K562 (cell line): ENCODE data around the gene LEO1. TPM values are rescaled to one million over a fixed set of nuclear protein-coding genes. Genes with fewer than 3 reads are reported as not detected.

Source experiments
- EP400 ChIP-seq: fragments of 450-650 bp; IDR thresholded peaks from 2 replicates; pipeline ENCODE4 v1.6.1; 2017; ENCODE audit warnings: antibody characterized with exemption, mild to moderate bottlenecking, moderate library complexity
- FOSL1 ChIP-seq: fragments of 200-800 bp; sonication (Bioruptor generic); conservative IDR thresholded peaks from 2 replicates; pipeline ENCODE4 v1.6.1; 2016; ENCODE audit warnings: missing genetic modification characterization, missing compliant biosample characterization
- GATAD2A ChIP-seq: fragments of 450-650 bp; IDR thresholded peaks from 2 replicates; pipeline ENCODE4 v1.6.1; 2017
- RFX1 ChIP-seq: fragments of 450-650 bp; IDR thresholded peaks from 2 replicates; pipeline ENCODE4 v1.6.1; 2016; ENCODE audit warnings: mild to moderate bottlenecking, moderate library complexity
- ZNF586 ChIP-seq: fragments of 450-650 bp; formaldehyde crosslinking; conservative IDR thresholded peaks from 2 replicates; pipeline ENCODE4 v1.4.0; 2020; ENCODE audit warnings: mild to moderate bottlenecking, moderate library complexity
- polyA plus RNA-seq, 8 experiments: library from polyadenylated mRNA; depleted of rRNA in 4 of 8; stranded (reverse) in 5 of 8; unstranded in 3 of 8; fragments of >200 nt; fragmentation: Nextera tagmentation in 2 of 8; fragmentation: Illumina TruSeq in 1 of 8; extraction: Ambion mirVana in 2 of 8; extraction: Trizol in 1 of 8; gene quantifications; 2 replicates each; pipeline versions ENCODE4 v1.2.1 to v1.2.3, GENCODE V29; 2011 to 2014; ENCODE audit warnings: inconsistent platforms in 1 of 8, missing spikeins in 1 of 8
- total RNA-seq, 7 experiments: library from RNA; depleted of rRNA in 6 of 7; stranded (reverse); fragments of >200 nt in 6 of 7; fragmentation: Illumina TruSeq in 2 of 7; extraction: Trizol in 2 of 7; gene quantifications; 2 replicates each; pipeline versions ENCODE4 v1.2.1 to v1.2.3, GENCODE V29; 2011 to 2021; ENCODE audit warnings: low replicate concordance in 1 of 7
- TF ChIP-seq, protein P1 (sequence below): fragments of 450-650 bp; IDR thresholded peaks from 2 replicates; pipeline ENCODE4 v1.6.1; 2017; ENCODE audit warnings: antibody characterized with exemption, mild to moderate bottlenecking
- TF ChIP-seq, protein P2 (sequence below): fragments of 450-650 bp; IDR thresholded peaks from 2 replicates; pipeline ENCODE4 v1.6.1; 2016; ENCODE audit warnings: mild to moderate bottlenecking, moderate library complexity

LEO1 gene
- total and polyA plus RNA-seq, 9 of the 15 experiments (the other 6 are each of a cell fraction or from before 2014, with no cell fraction given): 8.4 to 48.3 (median 37.9) TPM

DNA sequence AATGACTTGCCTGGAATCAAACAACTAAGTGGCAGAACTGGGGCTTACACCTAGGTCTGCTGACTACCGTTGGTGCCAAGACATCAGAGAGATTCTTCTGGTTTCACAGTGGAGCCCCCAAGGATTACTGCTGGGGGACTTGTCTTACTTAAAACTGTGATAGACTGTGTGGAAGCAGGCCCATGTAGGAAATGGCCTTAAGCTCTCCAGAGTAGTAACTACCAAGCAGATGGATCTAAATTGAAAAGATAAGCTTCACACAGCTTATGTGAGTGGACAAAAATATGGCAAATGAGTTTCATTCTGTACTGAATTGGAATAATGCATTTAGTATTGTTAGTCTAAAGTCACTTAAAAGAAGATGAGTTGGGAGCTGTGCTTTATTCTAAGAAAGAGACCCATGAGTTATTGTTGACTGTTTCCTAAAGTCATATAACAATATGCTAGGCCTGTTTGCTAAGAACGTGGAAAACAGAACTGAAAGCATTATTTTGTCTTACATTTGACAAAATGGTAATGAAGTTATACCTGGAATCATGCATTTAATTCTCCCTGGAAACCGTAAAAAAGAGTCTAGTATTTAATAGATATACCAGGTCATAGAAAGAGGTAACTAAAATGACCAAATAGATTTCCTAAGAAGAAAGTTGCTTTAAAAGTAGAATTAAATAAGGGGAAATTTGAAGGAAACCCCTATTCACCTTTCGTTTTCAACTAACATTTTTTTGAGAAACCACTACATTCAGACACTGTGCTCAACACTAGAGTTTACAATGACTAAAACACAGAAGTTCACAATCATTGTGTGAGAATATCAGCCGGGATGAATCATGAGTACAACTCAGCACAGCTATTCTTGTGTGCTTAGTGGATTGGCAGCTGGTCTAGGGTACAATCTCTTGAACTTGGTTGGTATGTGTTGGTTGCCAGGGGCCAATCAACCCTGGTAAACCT lies 34.4 kb upstream of the LEO1 start (continued):
- no peak for TF ChIP-seq EP400
- TF ChIP-seq, protein P1, sequence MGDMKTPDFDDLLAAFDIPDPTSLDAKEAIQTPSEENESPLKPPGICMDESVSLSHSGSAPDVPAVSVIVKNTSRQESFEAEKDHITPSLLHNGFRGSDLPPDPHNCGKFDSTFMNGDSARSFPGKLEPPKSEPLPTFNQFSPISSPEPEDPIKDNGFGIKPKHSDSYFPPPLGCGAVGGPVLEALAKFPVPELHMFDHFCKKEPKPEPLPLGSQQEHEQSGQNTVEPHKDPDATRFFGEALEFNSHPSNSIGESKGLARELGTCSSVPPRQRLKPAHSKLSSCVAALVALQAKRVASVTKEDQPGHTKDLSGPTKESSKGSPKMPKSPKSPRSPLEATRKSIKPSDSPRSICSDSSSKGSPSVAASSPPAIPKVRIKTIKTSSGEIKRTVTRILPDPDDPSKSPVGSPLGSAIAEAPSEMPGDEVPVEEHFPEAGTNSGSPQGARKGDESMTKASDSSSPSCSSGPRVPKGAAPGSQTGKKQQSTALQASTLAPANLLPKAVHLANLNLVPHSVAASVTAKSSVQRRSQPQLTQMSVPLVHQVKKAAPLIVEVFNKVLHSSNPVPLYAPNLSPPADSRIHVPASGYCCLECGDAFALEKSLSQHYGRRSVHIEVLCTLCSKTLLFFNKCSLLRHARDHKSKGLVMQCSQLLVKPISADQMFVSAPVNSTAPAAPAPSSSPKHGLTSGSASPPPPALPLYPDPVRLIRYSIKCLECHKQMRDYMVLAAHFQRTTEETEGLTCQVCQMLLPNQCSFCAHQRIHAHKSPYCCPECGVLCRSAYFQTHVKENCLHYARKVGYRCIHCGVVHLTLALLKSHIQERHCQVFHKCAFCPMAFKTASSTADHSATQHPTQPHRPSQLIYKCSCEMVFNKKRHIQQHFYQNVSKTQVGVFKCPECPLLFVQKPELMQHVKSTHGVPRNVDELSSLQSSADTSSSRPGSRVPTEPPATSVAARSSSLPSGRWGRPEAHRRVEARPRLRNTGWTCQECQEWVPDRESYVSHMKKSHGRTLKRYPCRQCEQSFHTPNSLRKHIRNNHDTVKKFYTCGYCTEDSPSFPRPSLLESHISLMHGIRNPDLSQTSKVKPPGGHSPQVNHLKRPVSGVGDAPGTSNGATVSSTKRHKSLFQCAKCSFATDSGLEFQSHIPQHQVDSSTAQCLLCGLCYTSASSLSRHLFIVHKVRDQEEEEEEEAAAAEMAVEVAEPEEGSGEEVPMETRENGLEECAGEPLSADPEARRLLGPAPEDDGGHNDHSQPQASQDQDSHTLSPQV: peak; percentile 66
- TF ChIP-seq GATAD2A: no peak
- no peak for TF ChIP-seq ZNF586 (CRISPR knock-in tag)
- TF ChIP-seq FOSL1 (tag): peak; percentile 25; the same call in 1 of the 2 replicates
- TF ChIP-seq, protein P2, sequence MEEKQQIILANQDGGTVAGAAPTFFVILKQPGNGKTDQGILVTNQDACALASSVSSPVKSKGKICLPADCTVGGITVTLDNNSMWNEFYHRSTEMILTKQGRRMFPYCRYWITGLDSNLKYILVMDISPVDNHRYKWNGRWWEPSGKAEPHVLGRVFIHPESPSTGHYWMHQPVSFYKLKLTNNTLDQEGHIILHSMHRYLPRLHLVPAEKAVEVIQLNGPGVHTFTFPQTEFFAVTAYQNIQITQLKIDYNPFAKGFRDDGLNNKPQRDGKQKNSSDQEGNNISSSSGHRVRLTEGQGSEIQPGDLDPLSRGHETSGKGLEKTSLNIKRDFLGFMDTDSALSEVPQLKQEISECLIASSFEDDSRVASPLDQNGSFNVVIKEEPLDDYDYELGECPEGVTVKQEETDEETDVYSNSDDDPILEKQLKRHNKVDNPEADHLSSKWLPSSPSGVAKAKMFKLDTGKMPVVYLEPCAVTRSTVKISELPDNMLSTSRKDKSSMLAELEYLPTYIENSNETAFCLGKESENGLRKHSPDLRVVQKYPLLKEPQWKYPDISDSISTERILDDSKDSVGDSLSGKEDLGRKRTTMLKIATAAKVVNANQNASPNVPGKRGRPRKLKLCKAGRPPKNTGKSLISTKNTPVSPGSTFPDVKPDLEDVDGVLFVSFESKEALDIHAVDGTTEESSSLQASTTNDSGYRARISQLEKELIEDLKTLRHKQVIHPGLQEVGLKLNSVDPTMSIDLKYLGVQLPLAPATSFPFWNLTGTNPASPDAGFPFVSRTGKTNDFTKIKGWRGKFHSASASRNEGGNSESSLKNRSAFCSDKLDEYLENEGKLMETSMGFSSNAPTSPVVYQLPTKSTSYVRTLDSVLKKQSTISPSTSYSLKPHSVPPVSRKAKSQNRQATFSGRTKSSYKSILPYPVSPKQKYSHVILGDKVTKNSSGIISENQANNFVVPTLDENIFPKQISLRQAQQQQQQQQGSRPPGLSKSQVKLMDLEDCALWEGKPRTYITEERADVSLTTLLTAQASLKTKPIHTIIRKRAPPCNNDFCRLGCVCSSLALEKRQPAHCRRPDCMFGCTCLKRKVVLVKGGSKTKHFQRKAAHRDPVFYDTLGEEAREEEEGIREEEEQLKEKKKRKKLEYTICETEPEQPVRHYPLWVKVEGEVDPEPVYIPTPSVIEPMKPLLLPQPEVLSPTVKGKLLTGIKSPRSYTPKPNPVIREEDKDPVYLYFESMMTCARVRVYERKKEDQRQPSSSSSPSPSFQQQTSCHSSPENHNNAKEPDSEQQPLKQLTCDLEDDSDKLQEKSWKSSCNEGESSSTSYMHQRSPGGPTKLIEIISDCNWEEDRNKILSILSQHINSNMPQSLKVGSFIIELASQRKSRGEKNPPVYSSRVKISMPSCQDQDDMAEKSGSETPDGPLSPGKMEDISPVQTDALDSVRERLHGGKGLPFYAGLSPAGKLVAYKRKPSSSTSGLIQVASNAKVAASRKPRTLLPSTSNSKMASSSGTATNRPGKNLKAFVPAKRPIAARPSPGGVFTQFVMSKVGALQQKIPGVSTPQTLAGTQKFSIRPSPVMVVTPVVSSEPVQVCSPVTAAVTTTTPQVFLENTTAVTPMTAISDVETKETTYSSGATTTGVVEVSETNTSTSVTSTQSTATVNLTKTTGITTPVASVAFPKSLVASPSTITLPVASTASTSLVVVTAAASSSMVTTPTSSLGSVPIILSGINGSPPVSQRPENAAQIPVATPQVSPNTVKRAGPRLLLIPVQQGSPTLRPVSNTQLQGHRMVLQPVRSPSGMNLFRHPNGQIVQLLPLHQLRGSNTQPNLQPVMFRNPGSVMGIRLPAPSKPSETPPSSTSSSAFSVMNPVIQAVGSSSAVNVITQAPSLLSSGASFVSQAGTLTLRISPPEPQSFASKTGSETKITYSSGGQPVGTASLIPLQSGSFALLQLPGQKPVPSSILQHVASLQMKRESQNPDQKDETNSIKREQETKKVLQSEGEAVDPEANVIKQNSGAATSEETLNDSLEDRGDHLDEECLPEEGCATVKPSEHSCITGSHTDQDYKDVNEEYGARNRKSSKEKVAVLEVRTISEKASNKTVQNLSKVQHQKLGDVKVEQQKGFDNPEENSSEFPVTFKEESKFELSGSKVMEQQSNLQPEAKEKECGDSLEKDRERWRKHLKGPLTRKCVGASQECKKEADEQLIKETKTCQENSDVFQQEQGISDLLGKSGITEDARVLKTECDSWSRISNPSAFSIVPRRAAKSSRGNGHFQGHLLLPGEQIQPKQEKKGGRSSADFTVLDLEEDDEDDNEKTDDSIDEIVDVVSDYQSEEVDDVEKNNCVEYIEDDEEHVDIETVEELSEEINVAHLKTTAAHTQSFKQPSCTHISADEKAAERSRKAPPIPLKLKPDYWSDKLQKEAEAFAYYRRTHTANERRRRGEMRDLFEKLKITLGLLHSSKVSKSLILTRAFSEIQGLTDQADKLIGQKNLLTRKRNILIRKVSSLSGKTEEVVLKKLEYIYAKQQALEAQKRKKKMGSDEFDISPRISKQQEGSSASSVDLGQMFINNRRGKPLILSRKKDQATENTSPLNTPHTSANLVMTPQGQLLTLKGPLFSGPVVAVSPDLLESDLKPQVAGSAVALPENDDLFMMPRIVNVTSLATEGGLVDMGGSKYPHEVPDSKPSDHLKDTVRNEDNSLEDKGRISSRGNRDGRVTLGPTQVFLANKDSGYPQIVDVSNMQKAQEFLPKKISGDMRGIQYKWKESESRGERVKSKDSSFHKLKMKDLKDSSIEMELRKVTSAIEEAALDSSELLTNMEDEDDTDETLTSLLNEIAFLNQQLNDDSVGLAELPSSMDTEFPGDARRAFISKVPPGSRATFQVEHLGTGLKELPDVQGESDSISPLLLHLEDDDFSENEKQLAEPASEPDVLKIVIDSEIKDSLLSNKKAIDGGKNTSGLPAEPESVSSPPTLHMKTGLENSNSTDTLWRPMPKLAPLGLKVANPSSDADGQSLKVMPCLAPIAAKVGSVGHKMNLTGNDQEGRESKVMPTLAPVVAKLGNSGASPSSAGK: peak; percentile 31; the same call in 1 of the 2 replicates
- 0 out of 2 replicates have a peak, but pooled peaks have one; percentile 5 for TF ChIP-seq RFX1
